ENCODE data around the gene ABCB10. TPM values are rescaled to one million over a fixed set of nuclear protein-coding genes. Genes with fewer than 3 reads are reported as not detected.
A peak's percentile ranks its signal among the peaks of the same experiment; 100 is the strongest.

Gene ABCB10
- total RNA-seq, 1 donor from 2014 or later: 32.1 TPM

GRCh38 chr1:229590119-229590518 is 31.6 kb upstream of the ABCB10 start:
- DNase-seq (ENCODE audit: low spot score): no peak
- peaks cover 15% of the 10 kb centered on the region for H3K36me3 Mint-ChIP-seq (ENCODE audit: low read depth)
- no peaks in the 10 kb centered on the region for H3K27me3 Mint-ChIP-seq (ENCODE audit: low read depth)
- TF ChIP-seq CTCF (IDR thresholded peaks at IDR 0.05): no peak
- no peak overlapping the region for H3K27ac Mint-ChIP-seq (ENCODE audit: unreplicated experiment)
- no peaks in the 10 kb centered on the region for H3K9me3 Mint-ChIP-seq (ENCODE audit: low read depth)
- peaks cover 6% of the 10 kb centered on the region for H3K4me1 Mint-ChIP-seq (ENCODE audit: low read depth)
- no peak overlapping the region for H3K4me3 Mint-ChIP-seq (ENCODE audit: unreplicated experiment)

GRCh38 chr1:229585338-229585737 is 26.8 kb upstream of the ABCB10 start:
- TF ChIP-seq CTCF (IDR thresholded peaks at IDR 0.05): no peak
- no peaks in the 10 kb centered on the region for H3K9me3 Mint-ChIP-seq (ENCODE audit: low read depth)
- H3K27ac Mint-ChIP-seq (ENCODE audit: unreplicated experiment): no peak overlapping the region
- peaks cover 21% of the 10 kb centered on the region for H3K4me1 Mint-ChIP-seq (ENCODE audit: low read depth)
- no peaks in the 10 kb centered on the region for H3K27me3 Mint-ChIP-seq (ENCODE audit: low read depth)
- H3K36me3 Mint-ChIP-seq (ENCODE audit: low read depth): no peaks in the 10 kb centered on the region
- no peak overlapping the region for H3K4me3 Mint-ChIP-seq (ENCODE audit: unreplicated experiment)
- DNase-seq (ENCODE audit: low spot score): no peak

GRCh38 chr1:229582715-229583114 is 24.2 kb upstream of the ABCB10 start:
- Mint-ChIP-seq H3K27me3 (ENCODE audit: low read depth) (no peaks in the 10 kb centered on the region), H3K9me3 (ENCODE audit: low read depth) (no peaks in the 10 kb centered on the region), H3K4me1 (ENCODE audit: low read depth) (peaks cover 35% of the 10 kb centered on the region), H3K4me3 (ENCODE audit: unreplicated experiment) (no peak overlapping the region), H3K36me3 (ENCODE audit: low read depth) (no peaks in the 10 kb centered on the region), H3K27ac (ENCODE audit: unreplicated experiment) (no peak overlapping the region)
- DNase-seq (ENCODE audit: low spot score): no peak
- no peak for TF ChIP-seq CTCF (IDR thresholded peaks at IDR 0.05)

- H3K36me3 Mint-ChIP-seq (ENCODE audit: low read depth): no peaks in the 10 kb centered on the region
- H3K27me3 Mint-ChIP-seq (ENCODE audit: low read depth): no peaks in the 10 kb centered on the region
- DNase-seq (ENCODE audit: low spot score): no peak
- peaks cover 35% of the 10 kb centered on the region for H3K4me1 Mint-ChIP-seq (ENCODE audit: low read depth)
- no peak overlapping the region for H3K4me3 Mint-ChIP-seq (ENCODE audit: unreplicated experiment)
- peak overlapping the region; percentile 67 for H3K27ac Mint-ChIP-seq (ENCODE audit: unreplicated experiment)
- H3K9me3 Mint-ChIP-seq (ENCODE audit: low read depth): no peaks in the 10 kb centered on the region
- TF ChIP-seq CTCF (IDR thresholded peaks at IDR 0.05): no peak
These were observed 23.6 kb upstream of the ABCB10 start for GRCh38 chr1:229582011-229582694.

- TF ChIP-seq CTCF (IDR thresholded peaks at IDR 0.05): no peak
- Mint-ChIP-seq H3K27ac (ENCODE audit: unreplicated experiment) (no peak overlapping the region), H3K9me3 (ENCODE audit: low read depth) (no peaks in the 10 kb centered on the region), H3K4me1 (ENCODE audit: low read depth) (peaks cover 35% of the 10 kb centered on the region), H3K27me3 (ENCODE audit: low read depth) (no peaks in the 10 kb centered on the region), H3K36me3 (ENCODE audit: low read depth) (no peaks in the 10 kb centered on the region), H3K4me3 (ENCODE audit: unreplicated experiment) (no peak overlapping the region)
- no peak for DNase-seq (ENCODE audit: low spot score)
These were observed 23.0 kb upstream of the ABCB10 start for GRCh38 chr1:229581485-229581884.

Measured in chondrocyte (in vitro differentiated cells).